Ovary (tissue), 9 donors: ENCODE measurements around the gene BDH1. TPM values are rescaled to one million over a fixed set of nuclear protein-coding genes. Genes with fewer than 3 reads are reported as not detected.
"Not testable (repeated sequence)": the region's sequence is repeated elsewhere in the genome, so short reads cannot be mapped to it uniquely, and the experiment has no call there.

Source experiments
- DNase-seq, 5 donors: peaks; one replicate each; pipeline ENCODE4 v3.0.0-alpha.2; 2019 to 2020
- H3K27ac ChIP-seq, 2 donors: fragments of 200-600 bp; one replicate each; pipeline versions ENCODE4 v1.5.1 to v1.8.0; 2019 to 2022
- H3K27me3 ChIP-seq: fragments of 200-600 bp; one replicate; pipeline ENCODE4 v1.8.0; 2022
- H3K36me3 ChIP-seq: fragments of 200-600 bp; sonication (generic); one replicate; pipeline ENCODE4 v1.5.1; 2019
- H3K4me1 ChIP-seq: one replicate; pipeline ENCODE4 v1.8.1; 2013; ENCODE audit warnings: mild to moderate bottlenecking, moderate library complexity; ENCODE audit not compliant: insufficient read depth
- H3K4me3 ChIP-seq: fragments of 200-600 bp; sonication (generic); one replicate; pipeline ENCODE4 v1.5.1; 2017
- H3K9me3 ChIP-seq, 2 donors: fragments of 200-600 bp in 1 of 2; sonication (generic) in 1 of 2; one replicate each; pipeline versions ENCODE4 v1.5.1 to v1.8.1; 2013 to 2019; ENCODE audit warnings: mild to moderate bottlenecking in 1 of 2, moderate library complexity in 1 of 2
- CTCF ChIP-seq, 3 donors: fragments of 450-650 bp in 2 of 3; fragments of 200-600 bp in 1 of 3; IDR thresholded peaks; one replicate each; pipeline versions ENCODE4 v1.5.1 to v1.8.0; 2016 to 2022; ENCODE audit warnings: antibody characterized with exemption in 3 of 3, mild to moderate bottlenecking in 1 of 3
- EP300 ChIP-seq: sonication (generic); formaldehyde crosslinking; IDR thresholded peaks from one replicate; pipeline ENCODE4 v1.6.1; 2017; ENCODE audit warnings: antibody characterized with exemption
- POLR2A ChIP-seq: fragments of 450-650 bp; IDR thresholded peaks from one replicate; pipeline ENCODE4 v1.6.1; 2017; ENCODE audit warnings: antibody characterized with exemption, mild to moderate bottlenecking, moderate library complexity
- WGBS, 3 donors: extraction: QIAGEN DNeasy Blood & Tissue Kit in 1 of 3; methylation state at CpG; one replicate each; pipeline versions ENCODE4 v1.1.5 to v1.1.7; 2013 to 2017; 5-methylcytosine and 5-hydroxymethylcytosine counted together
- intact Hi-C, 4 donors: fragments of 100-400 bp; cut with DNase I; formaldehyde crosslinking; loops; one replicate each; pipeline versions ENCODE4 v1.11.0 to v1.15.1; 2022 to 2023
- polyA plus RNA-seq, 2 donors: library from polyadenylated mRNA; stranded (reverse); fragments of 200-250 nt in 1 of 2; fragments of 350-450 nt in 1 of 2; fragmentation: Illumina TruSeq in 1 of 2; extraction: RNeasy Lipid Tissue Mini Kit (QIAGEN cat#74804) in 1 of 2; gene quantifications; one replicate each; pipeline ENCODE4 v1.2.3, GENCODE V29; 2013 to 2014
- total RNA-seq, 7 donors: library from RNA; depleted of rRNA in 2 of 7; stranded (reverse); fragments of >200 nt in 2 of 7; fragmentation: NEBNext Ultra II Directional in 3 of 7; extraction: Animal tissue kit (Norgen Biotek cat#: 25700) in 3 of 7; gene quantifications; one replicate each; pipeline versions ENCODE4 v1.1.0 to v1.2.4, GENCODE V29; 2016 to 2023
- donor health status: DM: no; HTN: no; CAD: no; lungs with moderate emphysema.
- donor health status: DM: no; HTN: no; CAD: no.
- donor health status: Bipolar disorder and iron deficiency.
- donor health status: DM: yes; HTN: yes; CAD: no.
- donor health status: DM: no; HTN: no; CAD: no.
- donor health status: DM: yes; HTN: yes; CAD: no.

BDH1 gene
- total and polyA plus RNA-seq, 9 donors = 3.3 to 15.4 (median 11.7) TPM

GRCh38 chr3:197520311-197521276 is 35.2 kb downstream of the BDH1 start:
- Histone ChIP-seq H3K4me3 (no peak overlapping the region), H3K36me3 (no peaks in the 10 kb centered on the region), H3K4me1 (peaks cover 1% of the 10 kb centered on the region), H3K27me3 (no peaks in the 10 kb centered on the region), H3K27ac (no peak overlapping the region), H3K9me3 (no peaks in the 10 kb centered on the region)
- intact Hi-C loops = no loop called here
- no peak for DNase-seq
- no peak for TF ChIP-seq EP300
- TF ChIP-seq POLR2A = no peak
- TF ChIP-seq CTCF (IDR thresholded peaks at IDR 0.05) = no peak
- 82 to 92% (median 87%) methylated on average over 31 of the region's 31 CpGs for WGBS, 3 donors

GRCh38 chr3:197519801-197520211 is 36.0 kb downstream of the BDH1 start:
- intact Hi-C loops = no loop called here
- no peak for DNase-seq

GRCh38 chr3:197518881-197519421 is 36.8 kb downstream of the BDH1 start:
- H3K4me3 ChIP-seq = no peak overlapping the region
- no peaks in the 10 kb centered on the region for H3K27me3 ChIP-seq
- H3K27ac ChIP-seq = no peak overlapping the region
- TF ChIP-seq EP300 = no peak
- no peak for TF ChIP-seq POLR2A
- no peak for TF ChIP-seq CTCF (IDR thresholded peaks at IDR 0.05)
- intact Hi-C loops = no loop called here
- WGBS, 3 donors = 90 to 92% (median 90%) methylated on average over 6 of the region's 6 CpGs
- peaks cover 3% of the 10 kb centered on the region for H3K4me1 ChIP-seq
- no peaks in the 10 kb centered on the region for H3K36me3 ChIP-seq
- no peaks in the 10 kb centered on the region for H3K9me3 ChIP-seq
- peak in 1 of 5 donors; percentile 16 for DNase-seq

More at GRCh38 chr3:197519801-197520211, 36.0 kb downstream of the BDH1 start:
- Histone ChIP-seq H3K27me3 (no peaks in the 10 kb centered on the region), H3K4me1 (peaks cover 3% of the 10 kb centered on the region), H3K27ac (no peak overlapping the region), H3K4me3 (no peak overlapping the region), H3K9me3 (no peaks in the 10 kb centered on the region), H3K36me3 (no peaks in the 10 kb centered on the region)
- TF ChIP-seq CTCF (IDR thresholded peaks at IDR 0.05) (no peak), EP300 (no peak), POLR2A (no peak)
- WGBS, 3 donors = 86 to 89% (median 89%) methylated on average over 18 of the region's 18 CpGs

GRCh38 chr3:197517922-197518683 is 37.7 kb downstream of the BDH1 start:
- H3K27me3 ChIP-seq, intact Hi-C loops, H3K36me3 ChIP-seq, H3K4me1 ChIP-seq, H3K4me3 ChIP-seq, H3K9me3 ChIP-seq, H3K27ac ChIP-seq: not testable (repeated sequence)
- WGBS, 3 donors = 60 to 86% (median 74%) methylated on average over 2 to 10 of the region's 10 CpGs
- DNase-seq = peak in 1 of 5 donors; percentile 5

DNA sequence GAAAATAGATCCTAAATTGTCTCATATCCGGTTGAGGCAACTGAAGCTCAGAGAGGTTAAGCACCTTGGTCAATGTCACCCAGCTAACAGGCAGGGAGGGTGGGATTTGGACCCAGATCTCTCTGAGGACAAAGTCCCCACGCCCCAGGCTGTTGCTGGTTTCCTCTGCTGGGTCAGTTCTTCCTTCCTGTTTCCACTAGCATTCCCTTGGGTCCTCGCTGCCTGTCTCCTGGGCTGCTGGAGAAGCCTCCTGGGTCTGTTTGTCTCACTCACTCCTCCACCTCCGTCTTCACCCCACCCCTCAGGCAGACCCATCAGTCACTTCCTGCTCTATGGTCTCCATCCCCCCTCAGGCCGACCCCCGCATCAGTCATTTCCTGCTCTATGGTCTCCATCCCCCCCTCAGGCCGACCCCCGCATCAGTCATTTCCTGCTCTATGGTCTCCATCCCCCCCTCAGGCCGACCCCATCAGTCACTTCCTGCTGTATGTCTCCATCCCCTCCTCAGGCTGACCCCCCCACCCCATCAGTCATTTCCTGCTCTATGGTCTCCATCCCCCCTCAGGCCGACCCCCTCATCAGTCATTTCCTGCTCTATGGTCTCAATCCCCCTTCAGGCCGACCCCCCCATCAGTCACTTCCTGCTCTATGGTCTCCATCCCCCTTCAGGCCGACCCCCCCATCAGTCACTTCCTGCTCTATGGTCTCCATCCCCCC is 38.7 kb downstream of the BDH1 start:
- DNase-seq, H3K27me3 ChIP-seq, H3K36me3 ChIP-seq, intact Hi-C loops, H3K9me3 ChIP-seq, H3K4me3 ChIP-seq, H3K4me1 ChIP-seq, H3K27ac ChIP-seq: not testable (repeated sequence)
- WGBS, 3 donors = 74 to 82% (median 77%) methylated on average over 11 to 12 of the region's 12 CpGs
